ENCODE measurements around the gene ZNF525. TPM values are rescaled to one million over a fixed set of nuclear protein-coding genes. Genes with fewer than 3 reads are reported as not detected.
"Not testable (repeated sequence)": the region's sequence is repeated elsewhere in the genome, so short reads cannot be mapped to it uniquely, and the experiment has no call there.

ZNF525 gene
- total RNA-seq, 1 donor from 2014 or later = 16.5 TPM

- H3K27ac Mint-ChIP-seq = no peak overlapping the region
Measured at GRCh38 chr19:53374288-53374687, 8.8 kb downstream of the ZNF525 start.

GRCh38 chr19:53374743-53375142, 9.2 kb downstream of the ZNF525 start:
- Mint-ChIP-seq H3K36me3 (ENCODE audit: low read depth) (peaks cover 74% of the 10 kb centered on the region), H3K27me3 (ENCODE audit: insufficient read depth) (no peaks in the 10 kb centered on the region), H3K4me1 (ENCODE audit: low read depth) (no peaks in the 10 kb centered on the region), H3K9me3 (peaks cover 51% of the 10 kb centered on the region), H3K4me3 (no peak overlapping the region), H3K27ac (no peak overlapping the region)
- intact Hi-C loops (cut with micrococcal nuclease) = no loop called here
- no peak for DNase-seq (ENCODE audit: low spot score)

More at GRCh38 chr19:53374288-53374687, 8.8 kb downstream of the ZNF525 start:
- H3K36me3 Mint-ChIP-seq (ENCODE audit: low read depth) = peaks cover 70% of the 10 kb centered on the region
- H3K27me3 Mint-ChIP-seq (ENCODE audit: insufficient read depth) = no peaks in the 10 kb centered on the region
- no peak overlapping the region for H3K4me3 Mint-ChIP-seq
- DNase-seq (ENCODE audit: low spot score) = no peak
- intact Hi-C loops (cut with micrococcal nuclease) = no loop called here
- H3K9me3 Mint-ChIP-seq = peaks cover 51% of the 10 kb centered on the region
- H3K4me1 Mint-ChIP-seq (ENCODE audit: low read depth) = no peaks in the 10 kb centered on the region

- intact Hi-C loops (cut with micrococcal nuclease) = no loop called here
- peaks cover 76% of the 10 kb centered on the region for H3K9me3 Mint-ChIP-seq
- H3K27me3 Mint-ChIP-seq (ENCODE audit: insufficient read depth) = no peaks in the 10 kb centered on the region
- H3K4me1 Mint-ChIP-seq (ENCODE audit: low read depth) = no peaks in the 10 kb centered on the region
- peaks cover 81% of the 10 kb centered on the region for H3K36me3 Mint-ChIP-seq (ENCODE audit: low read depth)
- H3K4me3 Mint-ChIP-seq = no peak overlapping the region
- no peak overlapping the region for H3K27ac Mint-ChIP-seq
- DNase-seq (ENCODE audit: low spot score) = no peak
Measured at GRCh38 chr19:53381376-53381775, 15.9 kb downstream of the ZNF525 start.

GRCh38 chr19:53388168-53388567, 22.7 kb downstream of the ZNF525 start:
- no peak overlapping the region for H3K4me3 Mint-ChIP-seq
- DNase-seq (ENCODE audit: low spot score) = no peak
- H3K36me3 Mint-ChIP-seq (ENCODE audit: low read depth) = peaks cover 24% of the 10 kb centered on the region
- no peaks in the 10 kb centered on the region for H3K4me1 Mint-ChIP-seq (ENCODE audit: low read depth)
- no peaks in the 10 kb centered on the region for H3K27me3 Mint-ChIP-seq (ENCODE audit: insufficient read depth)
- peaks cover 64% of the 10 kb centered on the region for H3K9me3 Mint-ChIP-seq
- H3K27ac Mint-ChIP-seq = no peak overlapping the region
- intact Hi-C loops (cut with micrococcal nuclease) = no loop called here

- DNase-seq (ENCODE audit: low spot score) = no peak
- Mint-ChIP-seq H3K4me3 (no peak overlapping the region), H3K36me3 (ENCODE audit: low read depth) (peaks cover 21% of the 10 kb centered on the region), H3K27me3 (ENCODE audit: insufficient read depth) (no peaks in the 10 kb centered on the region), H3K9me3 (peaks cover 64% of the 10 kb centered on the region), H3K4me1 (ENCODE audit: low read depth) (peaks cover 4% of the 10 kb centered on the region), H3K27ac (no peak overlapping the region)
- intact Hi-C loops (cut with micrococcal nuclease) = no loop called here
Measured at GRCh38 chr19:53388904-53389303, 23.4 kb downstream of the ZNF525 start.

GRCh38 chr19:53389571-53389970, 24.1 kb downstream of the ZNF525 start:
- Mint-ChIP-seq H3K27me3 (ENCODE audit: insufficient read depth) (no peaks in the 10 kb centered on the region), H3K36me3 (ENCODE audit: low read depth) (peaks cover 20% of the 10 kb centered on the region), H3K4me3 (no peak overlapping the region), H3K4me1 (ENCODE audit: low read depth) (peaks cover 5% of the 10 kb centered on the region), H3K27ac (no peak overlapping the region), H3K9me3 (peaks cover 62% of the 10 kb centered on the region)
- intact Hi-C loops (cut with micrococcal nuclease) = no loop called here
- no peak for DNase-seq (ENCODE audit: low spot score)

- H3K27me3 Mint-ChIP-seq (ENCODE audit: insufficient read depth) = no peaks in the 10 kb centered on the region
- H3K9me3 Mint-ChIP-seq = peaks cover 58% of the 10 kb centered on the region
- H3K27ac Mint-ChIP-seq = no peak overlapping the region
- DNase-seq (ENCODE audit: low spot score) = no peak
- peaks cover 9% of the 10 kb centered on the region for H3K4me1 Mint-ChIP-seq (ENCODE audit: low read depth)
- H3K36me3 Mint-ChIP-seq (ENCODE audit: low read depth) = peaks cover 16% of the 10 kb centered on the region
- H3K4me3 Mint-ChIP-seq = no peak overlapping the region
- intact Hi-C loops (cut with micrococcal nuclease) = loop anchor here (10.0 kb wide), 1 partner anchor 425 kb away; the partner anchor contains the start of gene ZNF816
Measured at GRCh38 chr19:53389978-53390377, 24.5 kb downstream of the ZNF525 start.

- no peak for DNase-seq (ENCODE audit: low spot score)
Measured at GRCh38 chr19:53394522-53394973, 29.0 kb downstream of the ZNF525 start.

GRCh38 chr19:53394974-53395839, 29.7 kb downstream of the ZNF525 start, which contains the start of gene ZNF765:
Gene ZNF765 (plus strand): TSS chr19:53395149. CDS start chr19:53398016, 2,867 bp downstream.
- Mint-ChIP-seq H3K36me3 (ENCODE audit: low read depth) (peaks cover 17% of the 10 kb centered on the region), H3K9me3 (peaks cover 35% of the 10 kb centered on the region), H3K4me1 (ENCODE audit: low read depth) (peaks cover 27% of the 10 kb centered on the region)

More at GRCh38 chr19:53394522-53394973, 29.0 kb downstream of the ZNF525 start:
- Mint-ChIP-seq H3K27me3 (ENCODE audit: insufficient read depth) (no peaks in the 10 kb centered on the region), H3K4me1 (ENCODE audit: low read depth) (peaks cover 27% of the 10 kb centered on the region), H3K9me3 (peaks cover 35% of the 10 kb centered on the region), H3K27ac (peak overlapping the region; percentile 85), H3K36me3 (ENCODE audit: low read depth) (peaks cover 13% of the 10 kb centered on the region), H3K4me3 (peak overlapping the region; percentile 98)
- intact Hi-C loops (cut with micrococcal nuclease) = loop anchor here (10.0 kb wide), 1 partner anchor 430 kb away; the partner anchor contains the start of gene ZNF816

GRCh38 chr19:53395840-53396524, 30.5 kb downstream of the ZNF525 start:
- not testable (repeated sequence) for H3K27me3 Mint-ChIP-seq (ENCODE audit: insufficient read depth)

More at GRCh38 chr19:53394974-53395839, 29.7 kb downstream of the ZNF525 start, which contains the start of gene ZNF765:
- intact Hi-C loops (cut with micrococcal nuclease) = loop anchor here (1.0 to 10.0 kb wide), 9 partner anchors 30 to 757 kb away; partner anchors contain the start of genes ZNF160, ZNF525, ZNF761 and ZNF813
- peak within 1 kb of the TSS; percentile 98 for H3K4me3 Mint-ChIP-seq
- DNase-seq (ENCODE audit: low spot score) = peak; percentile 93
- H3K27ac Mint-ChIP-seq = peak within 1 kb of the TSS; percentile 85
- H3K27me3 Mint-ChIP-seq (ENCODE audit: insufficient read depth) = no peaks in the 10 kb centered on the region

GRCh38 chr19:53396525-53396868, 31.0 kb downstream of the ZNF525 start:
- DNase-seq (ENCODE audit: low spot score) = no peak
- H3K4me3 Mint-ChIP-seq = peak overlapping the region; percentile 98
- H3K36me3 Mint-ChIP-seq (ENCODE audit: low read depth) = peaks cover 26% of the 10 kb centered on the region
- H3K27me3 Mint-ChIP-seq (ENCODE audit: insufficient read depth) = no peaks in the 10 kb centered on the region
- peaks cover 26% of the 10 kb centered on the region for H3K9me3 Mint-ChIP-seq
- H3K4me1 Mint-ChIP-seq (ENCODE audit: low read depth) = peaks cover 27% of the 10 kb centered on the region
- no peak overlapping the region for H3K27ac Mint-ChIP-seq
- intact Hi-C loops (cut with micrococcal nuclease) = loop anchor here (10.0 kb wide), 1 partner anchor 432 kb away; the partner anchor contains the start of gene ZNF816

More at GRCh38 chr19:53395840-53396524, 30.5 kb downstream of the ZNF525 start:
- peaks cover 27% of the 10 kb centered on the region for H3K4me1 Mint-ChIP-seq (ENCODE audit: low read depth)
- peak overlapping the region; percentile 98 for H3K4me3 Mint-ChIP-seq
- peak overlapping the region; percentile 85 for H3K27ac Mint-ChIP-seq
- intact Hi-C loops (cut with micrococcal nuclease) = loop anchor here (1.0 to 10.0 kb wide), 9 partner anchors 31 to 758 kb away; partner anchors contain the start of genes ZNF160, ZNF525, ZNF761 and ZNF813
- peaks cover 23% of the 10 kb centered on the region for H3K36me3 Mint-ChIP-seq (ENCODE audit: low read depth)
- peaks cover 30% of the 10 kb centered on the region for H3K9me3 Mint-ChIP-seq
- not testable (repeated sequence) for DNase-seq (ENCODE audit: low spot score)

GRCh38 chr19:53397918-53398317, 32.4 kb downstream of the ZNF525 start:
- Mint-ChIP-seq H3K9me3 (peaks cover 30% of the 10 kb centered on the region), H3K4me1 (ENCODE audit: low read depth) (peaks cover 27% of the 10 kb centered on the region), H3K36me3 (ENCODE audit: low read depth) (peaks cover 40% of the 10 kb centered on the region)
- H3K4me3 Mint-ChIP-seq; H3K27ac Mint-ChIP-seq; DNase-seq (ENCODE audit: low spot score); H3K27me3 Mint-ChIP-seq (ENCODE audit: insufficient read depth): not testable (repeated sequence)
- intact Hi-C loops (cut with micrococcal nuclease) = loop anchor here (10.0 kb wide), 1 partner anchor 433 kb away; the partner anchor contains the start of gene ZNF816
